ENCODE measurements around the gene MAG.
A peak's percentile ranks its signal among the peaks of the same experiment; 100 is the strongest.

MAG gene

DNA sequence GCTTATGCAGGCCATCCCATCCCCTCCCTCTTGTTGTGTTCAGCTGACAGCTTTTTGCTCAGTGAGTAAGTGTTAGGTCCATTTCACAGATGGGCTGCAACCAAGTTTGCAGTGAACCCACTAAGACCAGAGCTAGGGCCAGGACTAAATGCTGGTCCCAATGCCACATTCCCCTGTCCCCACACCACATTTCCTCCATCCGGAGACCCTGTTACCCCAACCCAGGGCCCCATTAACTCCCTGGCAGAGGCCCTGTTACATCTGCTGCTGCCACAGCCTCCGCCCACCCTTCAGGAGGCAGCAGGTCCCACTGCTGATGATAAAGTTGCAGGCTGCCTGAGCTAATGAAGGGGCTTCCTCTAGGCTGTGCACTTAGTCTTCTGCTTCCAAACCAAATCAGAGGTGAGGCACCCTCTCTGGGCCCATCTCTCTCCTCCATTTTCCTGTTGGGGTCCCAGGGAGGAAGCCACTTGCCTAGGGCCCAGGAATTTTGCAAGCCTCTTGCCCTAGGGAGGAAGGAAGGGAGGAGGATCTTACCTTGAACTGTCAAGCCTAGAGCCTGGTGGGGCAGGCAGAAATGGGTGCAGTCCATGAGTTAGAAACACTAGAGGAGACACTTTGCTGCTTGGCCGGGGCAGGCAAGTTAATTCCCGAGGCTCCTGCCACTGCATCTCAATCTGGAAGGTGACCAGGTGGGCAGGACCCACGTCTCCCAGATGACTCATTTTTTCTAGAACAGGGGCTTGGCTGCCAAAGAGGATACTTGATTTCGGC is 26.6 kb upstream of the MAG start:
- no peak for DNase-seq (ENCODE audit: low read depth)

DNA sequence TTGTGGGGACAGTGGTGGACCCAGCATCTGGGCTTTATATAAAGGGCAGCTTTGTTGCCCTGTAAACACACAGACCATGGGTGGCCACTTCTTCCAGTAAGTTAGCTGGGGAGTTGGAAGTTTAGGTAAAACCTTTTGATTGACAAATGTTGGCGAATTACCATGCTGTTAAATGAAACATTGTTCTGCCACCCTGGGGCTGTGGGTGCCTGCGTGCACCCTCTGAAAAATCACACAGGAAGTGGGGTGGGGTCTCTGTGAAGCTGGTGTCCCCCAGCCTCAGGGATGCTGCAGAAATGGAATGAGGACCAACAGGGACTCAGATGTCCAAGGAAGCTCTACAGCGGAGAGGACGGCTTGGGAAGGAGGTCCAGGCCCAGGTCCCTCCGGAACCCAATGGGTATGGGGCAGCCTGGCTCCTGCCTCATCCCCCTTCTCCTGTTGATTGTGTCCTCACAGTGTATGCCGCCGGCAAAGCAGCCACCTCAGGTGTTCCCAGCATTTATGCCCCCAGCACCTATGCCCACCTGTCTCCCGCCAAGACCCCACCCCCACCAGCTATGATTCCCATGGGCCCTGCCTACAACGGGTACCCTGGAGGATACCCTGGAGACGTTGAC is 26.0 kb upstream of the MAG start:
- DNase-seq (ENCODE audit: low read depth), result no peak

DNA sequence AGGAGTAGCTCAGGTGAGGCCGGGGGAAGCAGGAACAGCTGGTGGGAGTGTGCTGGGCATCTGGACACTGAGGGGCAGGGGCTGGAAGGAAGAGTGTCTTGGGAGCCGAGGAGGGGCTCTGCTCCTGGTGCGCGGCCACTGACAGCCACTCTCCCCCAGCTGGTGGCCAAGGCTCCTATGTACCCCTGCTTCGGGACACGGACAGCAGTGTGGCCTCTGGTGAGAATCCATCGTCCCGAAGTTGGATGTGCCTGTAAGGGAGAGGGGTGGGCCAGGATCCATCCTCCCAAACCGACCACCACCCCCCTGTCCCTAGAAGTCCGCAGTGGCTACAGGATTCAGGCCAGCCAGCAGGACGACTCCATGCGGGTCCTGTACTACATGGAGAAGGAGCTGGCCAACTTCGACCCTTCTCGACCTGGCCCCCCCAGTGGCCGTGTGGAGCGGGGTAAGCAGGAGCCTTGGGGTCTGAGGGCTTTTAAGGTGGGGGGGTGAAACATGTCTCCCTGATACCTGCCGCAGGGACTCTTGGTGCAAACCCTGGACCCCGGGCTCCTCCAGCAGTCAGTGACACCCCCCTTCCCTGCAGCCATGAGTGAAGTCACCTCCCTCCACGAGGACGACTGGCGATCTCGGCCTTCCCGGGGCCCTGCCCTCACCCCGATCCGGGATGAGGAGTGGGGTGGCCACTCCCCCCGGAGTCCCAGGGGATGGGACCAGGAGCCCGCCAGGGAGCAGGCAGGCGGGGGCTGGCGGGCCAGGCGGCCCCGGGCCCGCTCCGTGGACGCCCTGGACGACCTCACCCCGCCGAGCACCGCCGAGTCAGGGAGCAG is 25.2 kb upstream of the MAG start:
- no peak for DNase-seq (ENCODE audit: low read depth)

DNA sequence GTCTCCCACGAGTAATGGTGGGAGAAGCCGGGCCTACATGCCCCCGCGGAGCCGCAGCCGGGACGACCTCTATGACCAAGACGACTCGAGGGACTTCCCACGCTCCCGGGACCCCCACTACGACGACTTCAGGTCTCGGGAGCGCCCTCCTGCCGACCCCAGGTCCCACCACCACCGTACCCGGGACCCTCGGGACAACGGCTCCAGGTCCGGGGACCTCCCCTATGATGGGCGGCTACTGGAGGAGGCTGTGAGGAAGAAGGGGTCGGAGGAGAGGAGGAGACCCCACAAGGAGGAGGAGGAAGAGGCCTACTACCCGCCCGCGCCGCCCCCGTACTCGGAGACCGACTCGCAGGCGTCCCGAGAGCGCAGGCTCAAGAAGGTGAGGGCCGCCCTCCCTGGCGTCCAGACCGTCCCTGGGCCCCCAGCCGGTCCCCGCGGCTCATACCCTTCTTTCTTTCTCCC is 24.6 kb upstream of the MAG start:
- no peak for DNase-seq (ENCODE audit: low read depth)

DNA sequence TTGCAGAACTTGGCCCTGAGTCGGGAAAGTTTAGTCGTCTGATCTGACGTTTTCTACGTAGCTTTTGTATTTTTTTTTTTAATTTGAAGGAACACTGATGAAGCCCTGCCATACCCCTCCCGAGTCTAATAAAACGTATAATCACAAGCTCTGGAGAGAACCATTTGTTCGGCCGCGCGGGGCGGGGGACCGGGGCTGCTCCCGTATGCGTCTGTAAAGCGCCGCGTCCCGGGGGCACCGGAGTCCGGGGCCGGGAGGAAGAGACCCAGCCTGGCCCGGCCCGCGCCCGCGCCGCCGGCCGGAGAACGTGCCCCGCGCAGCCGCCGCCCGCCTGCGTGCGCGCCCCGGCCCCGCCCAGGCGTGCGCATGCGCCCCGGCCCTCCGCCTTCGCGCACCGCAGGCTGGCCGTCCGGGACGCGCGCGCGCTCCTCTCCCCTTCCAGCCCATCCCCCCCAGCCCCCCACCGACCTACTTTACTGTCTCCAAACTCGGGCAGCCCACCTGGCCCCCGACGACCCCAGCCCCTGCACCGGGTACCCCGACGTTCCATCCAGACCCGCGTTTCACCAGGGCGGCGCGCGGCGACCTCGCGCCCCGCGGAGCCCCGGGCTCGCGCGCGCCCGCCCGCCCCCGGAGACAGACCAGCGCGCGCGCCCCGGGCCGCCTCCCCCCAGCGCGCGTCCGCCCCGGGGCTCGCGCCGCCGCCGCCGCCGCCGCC is 24.0 kb upstream of the MAG start:
- DNase-seq (ENCODE audit: low read depth), result peak; percentile 40

DNA sequence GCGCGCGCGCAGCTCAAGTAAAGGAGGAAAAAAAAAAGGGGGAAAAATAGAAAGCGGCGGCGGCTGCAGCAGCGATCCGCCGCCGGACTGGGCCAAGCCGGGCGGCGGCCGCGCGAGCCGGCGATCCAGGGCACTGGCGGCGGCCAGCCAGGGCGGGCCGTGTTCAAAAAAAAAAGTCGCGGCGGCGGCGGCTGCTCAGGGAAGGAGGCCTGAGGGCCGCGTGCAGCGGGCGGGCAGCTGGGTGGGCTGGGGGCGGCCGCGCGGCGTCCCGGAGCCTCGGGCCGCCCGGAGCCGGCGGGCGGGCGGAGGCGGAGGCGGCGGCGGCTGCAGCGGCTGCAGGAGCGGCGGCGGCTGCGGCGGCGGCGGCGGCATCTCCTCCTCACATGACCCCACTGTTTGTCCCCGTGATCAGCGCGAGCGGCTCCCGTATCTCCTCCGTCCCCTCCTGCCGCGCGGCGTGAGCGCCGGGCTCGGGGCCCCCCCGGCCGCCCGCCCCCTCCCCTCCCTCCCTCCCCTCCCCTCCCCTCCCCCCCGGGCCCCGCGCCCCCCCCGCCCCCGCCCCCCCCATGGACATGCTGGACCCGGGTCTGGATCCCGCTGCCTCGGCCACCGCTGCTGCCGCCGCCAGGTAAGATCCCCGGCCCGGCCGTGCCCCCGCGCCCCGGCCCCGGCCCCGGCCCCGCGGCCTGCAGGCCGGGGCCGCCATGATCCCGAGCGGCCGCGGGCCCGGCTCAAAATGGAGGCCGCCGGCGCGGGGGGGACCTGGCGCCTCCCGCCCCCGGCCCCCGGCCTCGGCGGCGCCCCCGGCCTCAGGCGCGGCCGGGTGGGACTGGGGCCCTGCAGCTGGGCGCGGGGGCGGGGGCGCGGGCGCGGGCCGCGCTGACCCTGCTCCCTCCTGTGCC is 23.2 kb upstream of the MAG start, which contains the start of gene USF2:
Gene USF2, plus strand, starts transcription at position 427 of the 902 bp plus-strand sequence. Its CDS starts 140 bp downstream, at position 567.
- DNase-seq (ENCODE audit: low read depth), result peak; percentile 43

DNA sequence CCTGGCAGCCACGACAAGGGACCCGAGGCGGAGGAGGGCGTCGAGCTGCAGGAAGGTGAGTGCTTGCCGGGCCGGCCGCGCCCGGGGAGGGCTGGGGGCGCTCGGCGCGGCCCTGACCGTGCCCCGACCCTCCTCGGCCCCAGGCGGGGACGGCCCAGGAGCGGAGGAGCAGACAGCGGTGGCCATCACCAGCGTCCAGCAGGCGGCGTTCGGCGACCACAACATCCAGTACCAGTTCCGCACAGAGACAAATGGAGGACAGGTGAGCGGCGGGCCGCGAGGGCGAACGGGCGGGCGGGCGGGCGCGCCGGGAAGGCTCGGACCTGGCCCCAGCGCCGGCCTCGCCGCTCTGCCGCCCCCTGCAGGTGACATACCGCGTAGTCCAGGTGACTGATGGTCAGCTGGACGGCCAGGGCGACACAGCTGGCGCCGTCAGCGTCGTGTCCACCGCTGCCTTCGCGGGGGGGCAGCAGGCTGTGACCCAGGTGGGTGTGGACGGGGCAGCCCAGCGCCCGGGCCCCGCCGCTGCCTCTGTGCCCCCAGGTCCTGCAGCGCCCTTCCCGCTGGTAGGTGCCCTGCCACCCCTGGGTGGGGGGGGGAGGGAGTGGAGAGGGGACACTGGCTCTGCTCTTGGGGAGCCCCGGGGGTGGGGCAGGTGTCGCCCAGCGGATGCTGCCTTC is 22.4 kb upstream of the MAG start:
- DNase-seq (ENCODE audit: low read depth), result peak; percentile 31

DNA sequence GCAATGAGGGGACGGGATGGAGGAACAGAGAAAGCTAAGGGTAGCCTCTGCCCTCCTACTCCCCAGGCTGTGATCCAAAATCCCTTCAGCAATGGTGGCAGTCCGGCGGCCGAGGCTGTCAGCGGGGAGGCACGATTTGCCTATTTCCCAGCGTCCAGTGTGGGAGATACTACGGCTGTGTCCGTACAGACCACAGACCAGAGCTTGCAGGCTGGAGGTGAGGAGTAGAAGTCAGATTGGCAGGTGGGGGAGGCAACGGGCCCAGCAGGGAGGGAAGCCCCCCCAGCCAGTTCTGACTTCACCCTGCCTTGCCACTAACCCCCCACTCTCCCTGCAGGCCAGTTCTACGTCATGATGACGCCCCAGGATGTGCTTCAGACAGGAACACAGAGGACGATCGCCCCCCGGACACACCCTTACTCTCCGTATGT is 21.6 kb upstream of the MAG start:
- no peak for DNase-seq (ENCODE audit: low read depth)

DNA sequence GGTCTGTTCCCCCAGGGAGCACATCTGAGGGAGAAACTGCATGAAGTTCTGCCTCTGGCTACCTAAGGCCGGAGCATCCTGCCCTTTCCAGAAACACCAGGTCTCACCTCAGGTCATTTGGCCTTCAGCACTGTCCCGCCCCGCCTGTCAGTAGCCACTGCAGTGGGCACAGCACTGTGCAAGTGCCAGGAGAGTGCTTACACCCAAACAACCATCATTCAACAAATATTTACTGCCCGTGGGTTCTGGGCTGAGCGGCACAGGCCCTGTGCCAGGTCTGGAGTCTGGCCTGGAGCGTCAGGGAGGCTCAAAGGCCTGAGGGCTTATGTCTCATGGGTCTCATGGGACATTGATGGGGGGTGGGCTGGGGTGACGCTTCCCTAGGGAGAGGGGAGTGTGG is 20.4 kb upstream of the MAG start:
- DNase-seq (ENCODE audit: low read depth), result no peak

DNA sequence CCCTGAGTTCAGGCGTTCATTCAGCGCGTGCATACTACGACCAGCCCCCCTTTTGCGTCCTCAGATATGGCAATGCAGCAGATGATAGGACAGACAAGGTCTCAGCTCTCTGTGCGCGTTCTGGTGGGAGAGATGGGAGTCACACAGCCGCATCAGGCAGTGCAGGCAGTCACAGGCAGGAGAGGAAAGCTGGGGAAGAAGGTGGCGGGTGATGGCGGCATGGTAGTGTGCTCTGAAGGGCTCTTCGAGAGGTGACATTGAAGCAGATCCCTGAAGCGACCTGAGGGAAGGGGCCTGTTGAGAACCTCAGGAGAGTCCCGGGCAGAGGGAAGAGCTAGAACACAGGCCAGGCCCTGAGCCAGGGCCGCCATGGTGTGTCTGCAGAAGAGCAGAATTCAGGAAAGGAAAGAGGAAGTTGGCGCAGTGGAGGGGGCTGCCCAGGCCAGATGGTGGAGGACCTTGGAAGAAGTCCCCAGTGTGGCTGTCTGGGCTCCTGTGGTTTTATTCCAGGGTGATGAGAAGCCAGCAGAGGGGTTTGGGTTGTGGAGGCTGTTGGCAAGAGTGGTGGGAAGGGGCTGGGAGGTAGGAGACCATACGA is 19.7 kb upstream of the MAG start:
- no peak for DNase-seq (ENCODE audit: low read depth)

DNA sequence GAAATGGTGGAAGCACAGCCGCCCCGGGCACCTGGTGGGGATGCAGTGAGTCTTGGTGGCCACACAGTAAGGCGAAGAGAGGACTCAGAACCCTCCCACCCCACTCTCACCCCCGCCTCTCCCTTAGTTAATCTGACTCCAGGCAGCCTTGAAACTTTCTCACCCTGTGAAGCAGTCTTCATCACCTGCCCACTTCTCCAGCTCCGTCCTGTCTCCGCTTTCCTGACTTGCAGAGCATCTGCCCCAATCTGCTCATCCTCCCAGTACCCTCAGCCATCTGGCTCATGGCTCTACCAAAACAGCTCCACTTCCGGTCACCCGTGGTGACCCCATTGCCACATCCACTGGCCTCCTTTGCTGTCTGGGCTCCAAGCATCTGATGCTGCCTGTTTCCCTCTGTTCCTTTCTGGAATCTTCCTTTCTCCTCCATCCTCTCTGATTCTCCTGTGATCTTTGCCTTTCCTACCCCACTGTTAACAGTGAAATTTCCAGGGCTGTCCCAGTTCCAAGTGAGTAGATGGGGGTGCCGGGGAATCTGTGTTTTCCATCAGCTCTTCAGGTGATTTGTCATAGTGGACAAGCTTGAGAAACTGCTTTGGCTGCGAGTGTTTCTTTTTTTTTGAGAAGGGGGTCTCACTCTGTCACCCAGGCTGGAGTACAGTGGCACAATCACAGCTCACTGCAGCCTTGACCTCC is 18.9 kb upstream of the MAG start:
- no peak for DNase-seq (ENCODE audit: low read depth)

DNA sequence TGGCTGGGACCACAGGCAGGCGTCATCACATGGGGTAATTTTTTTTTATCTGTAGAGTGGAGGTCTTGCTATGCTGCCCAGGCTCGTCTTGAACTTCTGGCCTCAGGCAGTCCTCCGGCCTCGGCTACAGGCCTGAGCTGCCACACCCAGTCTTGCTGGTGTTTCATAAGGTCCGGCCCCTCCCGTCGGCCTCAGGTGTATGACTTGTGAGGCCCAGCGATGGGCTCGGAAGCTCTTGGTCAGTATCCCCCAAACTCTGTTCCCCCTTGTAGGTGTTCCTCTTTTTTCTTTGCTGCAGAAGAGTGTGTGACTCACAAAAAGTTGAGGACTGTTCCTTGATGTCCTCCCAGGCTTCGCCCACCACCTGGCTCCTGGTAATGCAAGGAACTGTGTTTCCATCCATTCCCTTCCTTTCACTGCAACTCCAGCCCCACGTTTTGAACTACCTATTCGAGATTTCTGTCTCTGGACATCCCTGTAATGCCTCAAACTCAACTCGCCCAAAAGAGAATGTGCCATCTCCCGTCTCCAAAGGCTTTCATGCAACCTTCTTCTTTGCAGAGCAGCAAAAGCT is 18.2 kb upstream of the MAG start:
- DNase-seq (ENCODE audit: low read depth), result no peak

DNA sequence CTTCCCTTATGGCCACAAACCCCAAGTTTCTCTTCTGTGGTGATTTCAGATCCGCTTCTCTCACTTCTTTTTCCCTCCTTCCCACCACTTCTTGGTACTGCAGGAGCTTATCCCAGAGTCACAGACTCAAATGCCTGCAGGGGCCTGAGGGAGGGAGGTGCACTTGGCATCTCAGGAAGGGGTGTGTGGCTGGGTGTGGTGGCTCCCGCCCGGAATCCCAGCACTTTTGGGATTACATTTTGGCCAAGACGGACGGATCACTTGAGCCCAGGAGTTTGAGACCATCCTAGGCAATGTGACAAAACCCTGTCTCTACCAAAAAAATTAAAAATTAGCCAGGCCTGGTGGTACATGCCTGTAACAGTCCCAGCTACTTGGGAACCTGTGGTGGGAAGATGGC is 17.6 kb upstream of the MAG start:
- DNase-seq (ENCODE audit: low read depth), result no peak

DNA sequence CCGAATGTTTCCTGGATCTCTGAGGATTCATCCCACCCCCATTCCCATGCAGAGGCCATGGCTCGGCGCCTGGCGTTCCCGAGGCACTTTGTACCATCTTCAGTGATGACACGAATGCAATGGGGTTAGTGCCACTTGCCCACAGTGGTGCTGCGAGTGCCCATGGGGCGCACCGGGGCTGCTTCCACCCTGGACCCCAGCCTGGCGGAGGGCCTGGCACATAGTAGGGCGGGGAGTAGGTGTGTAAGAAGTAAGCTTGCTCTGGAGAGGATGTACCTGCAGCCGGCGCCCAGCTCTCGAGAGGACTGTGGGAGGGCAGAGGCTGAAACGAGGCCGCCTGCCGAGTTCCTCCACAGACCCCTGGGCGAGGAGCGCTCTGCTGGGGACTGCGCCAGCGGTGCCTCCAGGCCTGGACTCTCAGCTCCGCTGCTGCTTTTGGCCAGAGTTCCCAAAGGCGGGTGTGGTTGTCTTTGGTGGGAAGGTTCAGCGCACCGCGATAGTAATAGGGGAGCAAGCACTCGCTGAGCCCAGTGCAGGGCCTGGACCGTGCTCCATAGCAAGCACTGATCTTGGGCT is 15.2 kb upstream of the MAG start:
- DNase-seq (ENCODE audit: low read depth), result no peak

DNA sequence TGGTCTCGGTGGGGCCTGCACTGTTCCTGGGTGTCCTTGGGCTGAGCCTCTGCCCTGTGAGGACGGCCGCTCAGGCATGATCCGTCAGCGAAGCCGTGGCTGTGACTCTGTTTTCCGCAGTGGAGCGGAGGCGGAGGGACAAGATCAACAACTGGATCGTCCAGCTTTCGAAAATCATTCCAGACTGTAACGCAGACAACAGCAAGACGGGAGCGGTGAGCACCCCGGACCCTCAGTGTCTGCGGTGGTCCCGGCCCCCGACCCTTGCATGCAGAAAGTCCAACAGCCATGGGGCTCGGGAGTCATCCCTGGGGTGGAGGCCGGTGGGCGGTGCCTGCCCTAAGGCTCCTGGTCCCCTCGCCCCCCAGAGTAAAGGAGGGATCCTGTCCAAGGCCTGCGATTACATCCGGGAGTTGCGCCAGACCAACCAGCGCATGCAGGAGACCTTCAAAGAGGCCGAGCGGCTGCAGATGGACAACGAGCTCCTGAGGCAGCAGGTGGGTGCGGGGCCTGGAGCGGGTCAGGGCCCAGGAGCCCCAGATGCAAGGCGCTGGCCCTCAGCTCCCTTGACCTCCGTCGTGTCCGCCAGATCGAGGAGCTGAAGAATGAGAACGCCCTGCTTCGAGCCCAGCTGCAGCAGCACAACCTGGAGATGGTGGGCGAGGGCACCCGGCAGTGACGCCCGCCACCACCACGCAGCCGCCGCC is 13.2 kb upstream of the MAG start:
- DNase-seq (ENCODE audit: low read depth), result no peak

DNA sequence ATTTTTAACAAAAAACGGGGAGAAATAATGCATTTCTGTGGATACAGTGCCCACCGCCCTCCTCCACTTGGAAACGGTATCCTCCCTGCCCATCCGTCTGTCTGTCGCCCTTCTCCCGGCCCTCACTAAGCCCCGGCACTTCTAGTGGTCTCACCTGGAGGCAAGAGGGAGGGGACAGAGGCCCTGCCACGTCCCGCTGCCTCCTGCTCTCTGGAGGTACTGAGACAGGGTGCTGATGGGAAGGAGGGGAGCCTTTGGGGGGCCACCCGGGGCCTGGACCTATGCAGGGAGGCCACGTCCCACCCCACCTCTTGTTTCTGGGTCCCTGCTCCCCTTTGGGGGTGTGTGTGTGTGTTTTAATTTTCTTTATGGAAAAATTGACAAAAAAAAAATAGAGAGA is 12.6 kb upstream of the MAG start:
- no peak for DNase-seq (ENCODE audit: low read depth)

DNA sequence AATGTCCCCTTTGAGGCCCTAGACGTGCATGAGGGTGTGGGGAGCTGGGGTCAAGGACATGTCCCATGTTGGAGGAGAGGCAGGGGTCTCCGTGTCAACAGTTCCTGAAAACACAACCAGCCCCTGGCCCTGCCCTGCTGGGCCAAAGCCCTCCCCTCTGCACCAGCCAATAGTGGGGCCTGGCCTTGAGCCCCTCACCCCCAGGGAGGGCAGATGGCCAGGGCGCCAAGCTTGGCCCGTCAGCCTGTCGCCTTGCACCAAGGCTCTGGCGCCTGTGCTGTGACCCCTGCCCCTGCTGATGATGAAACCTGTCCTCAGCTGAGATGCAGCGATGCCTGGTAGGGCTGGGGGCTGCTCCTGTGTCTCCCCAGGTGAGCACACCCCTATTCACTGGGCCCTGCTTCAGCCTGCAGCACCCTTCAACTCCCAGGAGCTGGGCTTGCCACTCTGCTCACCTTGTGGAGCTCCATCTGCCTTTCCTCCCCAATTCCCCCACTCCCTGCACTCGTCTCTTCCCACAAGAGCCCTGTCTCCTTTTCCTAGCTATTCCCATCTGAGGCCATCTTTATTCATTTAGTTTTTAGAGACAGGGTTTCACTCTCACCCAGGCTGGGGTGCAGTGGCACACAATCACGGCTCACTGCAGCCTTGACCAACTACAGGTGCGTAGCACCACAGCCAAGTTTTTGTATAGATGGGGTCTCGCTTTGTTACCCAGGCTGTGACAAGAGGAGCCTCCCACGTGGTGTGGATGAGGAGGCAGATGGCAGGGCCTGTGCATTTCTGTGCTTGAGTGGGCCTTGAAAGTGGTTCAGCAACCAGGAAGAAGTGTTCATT is 11.8 kb upstream of the MAG start:
- DNase-seq (ENCODE audit: low read depth), result no peak
